ENCODE data around the gene LRRC25. TPM values are rescaled to one million over a fixed set of nuclear protein-coding genes. Genes with fewer than 3 reads are reported as not detected.

The LRRC25 gene
- total and polyA plus RNA-seq, 4 experiments from 2014 or later = 0.07 to 0.91 (median 0.73) TPM; not detected in 1

- H3K27me3 Mint-ChIP-seq = no peaks in the 10 kb centered on the region
- Histone ChIP-seq H3K4me3 (ENCODE audit: low read length in 2 of 2) (no peak overlapping the region), H3K27me3 (ENCODE audit: insufficient read depth, low read length) (no peaks in the 10 kb centered on the region), H3K36me3 (ENCODE audit: insufficient read depth, low read length) (no peaks in the 10 kb centered on the region), H3K4me1 (ENCODE audit: insufficient read depth, low read length) (peaks cover 75% of the 10 kb centered on the region), H3K9me3 (ENCODE audit: control insufficient read depth in 1 of 2, low read length in 2 of 2) (no peaks in the 10 kb centered on the region), H3K27ac (ENCODE audit: low read depth, low read length) (no peak overlapping the region)
- ChIA-PET CTCF (ENCODE audit: partially characterized antibody) (interaction anchor here (1.1 to 1.5 kb wide), 2 partner anchors 13 to 34 kb away, joined by 3 to 5 read pairs; no protein-coding TSS in a partner anchor), POLR2A (ENCODE audit: partially characterized antibody) (interaction anchor here (1.3 to 14.5 kb wide), 4 partner anchors 10 to 147 kb away, joined by 3 to 238 read pairs (median 12); partner anchors contain the start of genes ISYNA1, JUND, KXD1 and SSBP4)
- peaks cover 0 to 7% of the 10 kb centered on the region in 2 donors for H3K36me3 Mint-ChIP-seq
- no peak for DNase-seq
- intact Hi-C loops (cut with micrococcal nuclease) = no loop called here
- H3K27ac Mint-ChIP-seq = peak overlapping the region in 6 of 7 donors; percentile 52 to 87 (median 76)
- no peak overlapping the region for H3K4me3 Mint-ChIP-seq
- H3K4me1 Mint-ChIP-seq = peaks cover 23 to 61% (median 42%) of the 10 kb centered on the region in 4 donors
- H3K9me3 Mint-ChIP-seq = no peaks in the 10 kb centered on the region
Measured at GRCh38 chr19:18427743-18428113, 30.3 kb upstream of the LRRC25 start.

- ChIA-PET POLR2A (ENCODE audit: partially characterized antibody) (interaction anchor here (0.8 to 14.5 kb wide), 5 partner anchors 9 to 147 kb away, joined by 3 to 238 read pairs (median 7); partner anchors contain the start of genes ISYNA1, JUND, KXD1 and SSBP4), CTCF (ENCODE audit: partially characterized antibody) (interaction anchor here (1.1 kb wide), 1 partner anchor 14 kb away, joined by 3 read pairs; no protein-coding TSS in a partner anchor)
- DNase-seq = no peak
- Mint-ChIP-seq H3K27me3 (no peaks in the 10 kb centered on the region), H3K9me3 (no peaks in the 10 kb centered on the region), H3K4me1 (peaks cover 25 to 66% (median 46%) of the 10 kb centered on the region in 4 donors), H3K4me3 (peak overlapping the region in 1 of 8 donors; percentile 42), H3K36me3 (peaks cover 0 to 7% of the 10 kb centered on the region in 2 donors), H3K27ac (peak overlapping the region; percentile 63 to 88 (median 76))
- no peaks in the 10 kb centered on the region for H3K27me3 ChIP-seq (ENCODE audit: insufficient read depth, low read length)
- no peaks in the 10 kb centered on the region for H3K36me3 ChIP-seq (ENCODE audit: insufficient read depth, low read length)
- H3K4me1 ChIP-seq (ENCODE audit: insufficient read depth, low read length) = peaks cover 78% of the 10 kb centered on the region
- intact Hi-C loops (cut with micrococcal nuclease) = no loop called here
- H3K27ac ChIP-seq (ENCODE audit: low read depth, low read length) = no peak overlapping the region
- H3K4me3 ChIP-seq (ENCODE audit: low read length in 2 of 2) = no peak overlapping the region
- H3K9me3 ChIP-seq (ENCODE audit: control insufficient read depth in 1 of 2, low read length in 2 of 2) = no peaks in the 10 kb centered on the region
Measured at GRCh38 chr19:18427080-18427742, 29.8 kb upstream of the LRRC25 start.

- H3K27ac Mint-ChIP-seq = peak overlapping the region in 3 of 7 donors; percentile 63 to 94 (median 85)
- H3K4me1 Mint-ChIP-seq = peaks cover 31 to 74% (median 51%) of the 10 kb centered on the region in 4 donors
- intact Hi-C loops (cut with micrococcal nuclease) = no loop called here
- no peaks in the 10 kb centered on the region for H3K27me3 ChIP-seq (ENCODE audit: insufficient read depth, low read length)
- H3K9me3 ChIP-seq (ENCODE audit: control insufficient read depth in 1 of 2, low read length in 2 of 2) = no peaks in the 10 kb centered on the region
- H3K27me3 Mint-ChIP-seq = no peaks in the 10 kb centered on the region
- ChIA-PET POLR2A (ENCODE audit: partially characterized antibody) (interaction anchor here (0.8 kb wide), 1 partner anchor 8 kb away, joined by 3 read pairs; no protein-coding TSS in a partner anchor), CTCF (ENCODE audit: partially characterized antibody) (no interaction called here)
- H3K4me1 ChIP-seq (ENCODE audit: insufficient read depth, low read length) = peaks cover 86% of the 10 kb centered on the region
- no peaks in the 10 kb centered on the region for H3K9me3 Mint-ChIP-seq
- H3K36me3 ChIP-seq (ENCODE audit: insufficient read depth, low read length) = no peaks in the 10 kb centered on the region
- no peak overlapping the region for H3K4me3 ChIP-seq (ENCODE audit: low read length in 2 of 2)
- H3K36me3 Mint-ChIP-seq = peaks cover 0 to 7% of the 10 kb centered on the region in 2 donors
- H3K27ac ChIP-seq (ENCODE audit: low read depth, low read length) = no peak overlapping the region
- no peak overlapping the region for H3K4me3 Mint-ChIP-seq
- no peak for DNase-seq
Measured at GRCh38 chr19:18426416-18426767, 29.0 kb upstream of the LRRC25 start.

- Mint-ChIP-seq H3K4me1 (peaks cover 36 to 80% (median 58%) of the 10 kb centered on the region in 4 donors), H3K9me3 (no peaks in the 10 kb centered on the region), H3K4me3 (peak overlapping the region in 7 of 8 donors; percentile 17 to 85 (median 51)), H3K36me3 (peaks cover 0 to 7% of the 10 kb centered on the region in 2 donors), H3K27me3 (no peaks in the 10 kb centered on the region), H3K27ac (peak overlapping the region; percentile 83 to 94 (median 91))
- intact Hi-C loops (cut with micrococcal nuclease) = no loop called here
- Histone ChIP-seq H3K27ac (ENCODE audit: low read depth, low read length) (no peak overlapping the region), H3K9me3 (ENCODE audit: control insufficient read depth in 1 of 2, low read length in 2 of 2) (no peaks in the 10 kb centered on the region), H3K27me3 (ENCODE audit: insufficient read depth, low read length) (no peaks in the 10 kb centered on the region), H3K4me1 (ENCODE audit: insufficient read depth, low read length) (peaks cover 91% of the 10 kb centered on the region), H3K4me3 (ENCODE audit: low read length in 2 of 2) (no peak overlapping the region), H3K36me3 (ENCODE audit: insufficient read depth, low read length) (no peaks in the 10 kb centered on the region)
- ChIA-PET CTCF (ENCODE audit: partially characterized antibody) (interaction anchor here (0.6 to 1.0 kb wide), 4 partner anchors 14 to 421 kb away, joined by 3 to 5 read pairs (median 4); no protein-coding TSS in a partner anchor), POLR2A (ENCODE audit: partially characterized antibody) (interaction anchor here (0.7 to 1.5 kb wide), 6 partner anchors 9 to 493 kb away, joined by 3 to 5 read pairs (median 4); partner anchors contain the start of genes COPE and DDX49)
- peak in 1 of 5 donors; percentile 51 for DNase-seq
Measured at GRCh38 chr19:18425515-18426415, 28.3 kb upstream of the LRRC25 start.

- intact Hi-C loops (cut with micrococcal nuclease) = no loop called here
- H3K27me3 ChIP-seq (ENCODE audit: insufficient read depth, low read length) = no peaks in the 10 kb centered on the region
- no peaks in the 10 kb centered on the region for H3K27me3 Mint-ChIP-seq
- no peak overlapping the region for H3K27ac ChIP-seq (ENCODE audit: low read depth, low read length)
- H3K4me3 ChIP-seq (ENCODE audit: low read length in 2 of 2) = no peak overlapping the region
- peak overlapping the region in 5 of 7 donors; percentile 64 to 97 (median 77) for H3K27ac Mint-ChIP-seq
- ChIA-PET POLR2A (ENCODE audit: partially characterized antibody) (interaction anchor here (0.7 to 1.5 kb wide), 6 partner anchors 8 to 494 kb away, joined by 3 to 5 read pairs (median 4); partner anchors contain the start of genes COPE and DDX49), CTCF (ENCODE audit: partially characterized antibody) (interaction anchor here (0.8 to 1.0 kb wide), 3 partner anchors 13 to 422 kb away, joined by 3 to 5 read pairs (median 3); no protein-coding TSS in a partner anchor)
- peaks cover 38 to 82% (median 61%) of the 10 kb centered on the region in 4 donors for H3K4me1 Mint-ChIP-seq
- peaks cover 0 to 9% of the 10 kb centered on the region in 2 donors for H3K36me3 Mint-ChIP-seq
- H3K9me3 Mint-ChIP-seq = no peaks in the 10 kb centered on the region
- H3K4me1 ChIP-seq (ENCODE audit: insufficient read depth, low read length) = peaks cover 87% of the 10 kb centered on the region
- H3K36me3 ChIP-seq (ENCODE audit: insufficient read depth, low read length) = no peaks in the 10 kb centered on the region
- peak overlapping the region in 3 of 8 donors; percentile 43 to 85 (median 59) for H3K4me3 Mint-ChIP-seq
- peak in 1 of 5 donors; percentile 49 for DNase-seq
- H3K9me3 ChIP-seq (ENCODE audit: control insufficient read depth in 1 of 2, low read length in 2 of 2) = no peaks in the 10 kb centered on the region
Measured at GRCh38 chr19:18424890-18425514, 27.6 kb upstream of the LRRC25 start.

- Histone ChIP-seq H3K9me3 (ENCODE audit: control insufficient read depth in 1 of 2, low read length in 2 of 2) (no peaks in the 10 kb centered on the region), H3K27me3 (ENCODE audit: insufficient read depth, low read length) (no peaks in the 10 kb centered on the region), H3K4me3 (ENCODE audit: low read length in 2 of 2) (no peak overlapping the region), H3K27ac (ENCODE audit: low read depth, low read length) (peak overlapping the region; percentile 70), H3K4me1 (ENCODE audit: insufficient read depth, low read length) (peaks cover 80% of the 10 kb centered on the region), H3K36me3 (ENCODE audit: insufficient read depth, low read length) (no peaks in the 10 kb centered on the region)
- Mint-ChIP-seq H3K4me1 (peaks cover 38 to 76% (median 58%) of the 10 kb centered on the region in 4 donors), H3K27ac (peak overlapping the region in 6 of 7 donors; percentile 46 to 97 (median 78)), H3K9me3 (no peaks in the 10 kb centered on the region), H3K27me3 (no peaks in the 10 kb centered on the region), H3K4me3 (peak overlapping the region in 7 of 8 donors; percentile 8 to 59 (median 45)), H3K36me3 (peaks cover 0 to 9% of the 10 kb centered on the region in 2 donors)
- DNase-seq = peak in 1 of 5 donors; percentile 38
- CTCF ChIA-PET (ENCODE audit: partially characterized antibody) = interaction anchor here (0.7 to 3.5 kb wide), 3 partner anchors 13 to 423 kb away, joined by 3 to 21 read pairs (median 3); no protein-coding TSS in a partner anchor
- intact Hi-C loops (cut with micrococcal nuclease) = no loop called here
- POLR2A ChIA-PET (ENCODE audit: partially characterized antibody) = interaction anchor here (1.1 to 13.3 kb wide), 6 partner anchors 8 to 495 kb away, joined by 3 to 238 read pairs (median 6); partner anchors contain the start of genes COPE, DDX49, ELL and ISYNA1
Measured at GRCh38 chr19:18424122-18424889, 26.9 kb upstream of the LRRC25 start.
